ENCODE data around the gene GSTM2.
A peak's percentile ranks its signal among the peaks of the same experiment; 100 is the strongest.

Gene GSTM2

DNA sequence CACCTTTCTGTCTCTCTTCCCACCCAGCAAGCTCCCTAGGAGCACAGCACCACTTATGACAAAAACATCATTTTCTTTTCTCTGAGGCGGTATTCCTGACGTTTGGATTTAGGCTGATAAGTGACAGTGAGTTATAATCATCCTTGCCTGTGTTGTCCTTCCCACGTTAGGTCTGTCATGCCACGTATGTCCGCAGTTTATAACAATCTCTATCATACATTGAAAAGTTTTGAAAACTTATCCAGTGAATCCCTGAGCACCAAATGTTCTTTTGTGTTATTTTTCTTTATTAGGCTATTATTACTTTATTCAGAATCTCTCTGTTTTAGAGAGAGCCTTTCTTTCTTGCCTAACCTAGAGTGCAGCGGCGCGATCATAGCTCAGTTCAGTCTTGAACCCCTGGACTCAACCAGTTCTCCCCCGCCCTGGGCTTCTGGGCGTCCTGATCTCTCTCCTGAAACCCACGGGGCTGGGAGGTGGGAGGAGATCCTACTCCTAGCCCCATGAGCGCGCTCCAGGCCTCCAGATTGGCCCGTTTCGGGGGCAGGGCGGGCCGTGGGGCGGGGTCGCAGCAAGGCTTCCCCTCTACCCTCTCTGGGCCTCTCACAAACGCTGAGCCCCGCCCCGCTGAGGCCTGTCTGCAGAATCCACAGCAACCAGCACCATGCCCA is at the start of gene GSTM2:
Gene GSTM2, plus strand, starts transcription at position 606 of the 671 bp plus-strand sequence. Its CDS starts 59 bp downstream, at position 665.
- peak; percentile 96 for DNase-seq

DNA sequence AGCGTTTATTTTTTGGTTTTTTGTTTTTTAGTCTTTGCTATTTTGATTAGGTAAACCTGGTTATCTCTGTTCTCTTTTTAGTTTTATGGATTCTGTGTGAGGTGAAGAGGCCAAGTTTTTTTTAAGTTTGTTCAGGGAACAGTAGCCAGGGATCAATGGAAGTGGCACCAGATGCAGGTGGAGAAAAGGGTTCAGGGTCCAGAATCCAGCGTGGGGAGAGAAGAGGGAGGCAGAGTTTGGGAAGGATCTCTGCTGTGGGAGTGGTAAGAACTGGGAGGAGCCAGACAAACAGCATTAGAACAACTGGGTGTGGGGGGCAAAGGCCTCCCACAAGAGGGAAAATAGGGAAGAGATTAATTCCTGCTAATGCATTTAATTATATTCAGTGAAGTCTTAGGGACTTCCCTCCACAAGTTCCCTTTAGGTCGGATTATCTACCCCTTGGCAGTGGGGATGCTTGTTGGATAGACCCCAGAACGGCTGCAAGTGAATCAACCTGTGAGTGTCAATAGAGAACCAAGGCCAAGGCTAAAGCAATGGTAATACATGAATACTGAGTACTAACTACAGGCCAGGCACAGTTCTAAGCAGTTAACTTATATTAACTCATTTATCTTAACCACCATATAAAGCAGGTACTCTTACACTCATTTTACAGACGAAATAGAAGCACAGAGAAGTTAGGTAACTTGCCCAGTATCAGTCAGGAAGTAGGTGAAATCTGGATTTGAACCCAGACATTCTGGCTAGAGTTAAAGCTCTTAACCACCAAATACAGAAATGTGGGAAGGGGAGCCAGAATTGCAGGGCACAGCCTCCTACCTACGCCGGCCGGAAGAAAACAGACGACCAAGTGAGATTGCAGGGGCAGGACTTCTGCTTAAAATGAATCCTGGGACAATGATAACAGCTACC is 48.9 kb upstream of the GSTM2 start:
- no peak for DNase-seq

DNA sequence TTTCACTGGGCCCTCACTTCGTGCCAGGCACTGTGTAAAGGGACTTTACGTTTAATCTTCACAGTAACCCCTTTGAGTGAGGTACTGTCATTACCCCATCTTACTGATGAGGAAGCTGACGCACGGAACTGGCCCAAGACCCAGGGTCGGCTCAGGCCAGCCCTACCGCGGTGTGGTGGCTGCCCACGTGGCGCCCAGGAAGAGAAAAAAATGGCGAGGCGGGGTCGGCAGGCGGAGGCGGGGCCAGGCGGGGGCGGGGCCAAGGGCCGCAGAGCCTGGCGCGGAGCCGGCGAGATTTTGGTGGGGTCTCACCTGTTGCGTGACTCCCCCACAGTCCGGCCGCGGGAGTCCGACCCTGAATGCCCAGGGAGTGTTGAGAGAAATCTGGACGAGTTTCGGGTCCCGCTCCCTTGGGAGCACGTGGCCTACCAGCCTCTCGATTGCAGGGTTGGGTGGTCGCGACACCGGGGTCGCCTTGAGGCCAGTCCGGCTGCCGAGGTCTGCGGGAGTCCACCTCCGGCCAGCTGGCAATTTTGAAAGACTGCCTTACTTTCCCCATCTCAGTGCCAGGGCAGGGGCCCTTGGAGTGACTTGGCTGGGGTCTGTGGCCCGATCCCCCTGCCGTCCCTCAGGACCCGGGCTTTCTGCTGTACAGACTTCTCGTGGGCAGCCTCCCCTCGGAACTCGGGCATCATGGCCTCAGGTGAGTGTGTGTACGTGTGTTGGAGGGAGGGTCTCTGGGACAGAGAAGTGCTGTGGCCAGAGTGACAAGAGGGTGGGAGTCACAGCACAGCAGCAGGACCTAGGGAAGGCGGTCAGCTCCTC is 48.1 kb upstream of the GSTM2 start, which contains the start of the genes AMPD2 and GNAT2:
Gene AMPD2, plus strand, starts transcription at position 262 of the 825 bp plus-strand sequence. CDS start 1,339 bp downstream, outside the sequence.
Gene GNAT2, minus strand, starts transcription at position 41 of the 825 bp plus-strand sequence. CDS start 6,746 bp downstream, outside the sequence.
- DNase-seq, result peak; percentile 88

DNA sequence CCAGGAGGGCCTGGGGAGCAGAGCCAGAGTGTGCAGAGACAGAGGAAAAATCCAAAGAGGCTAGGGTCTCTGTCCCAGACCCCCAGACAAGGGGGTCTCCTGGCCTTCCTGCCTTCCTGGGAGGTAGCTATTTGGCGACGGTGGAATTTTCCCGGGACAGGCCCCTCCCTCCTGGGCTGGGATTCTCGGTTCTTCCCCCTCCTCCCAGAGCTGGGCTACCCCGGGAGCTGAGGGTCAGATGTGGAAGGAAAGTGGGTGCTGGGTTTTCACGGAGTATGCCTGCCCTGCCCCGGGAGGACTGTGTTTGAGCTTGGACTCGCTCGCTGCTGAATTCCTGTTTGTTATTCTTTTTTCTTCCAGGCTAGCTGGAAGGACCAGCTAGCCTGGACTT is 47.5 kb upstream of the GSTM2 start:
- DNase-seq, result peak; percentile 71

DNA sequence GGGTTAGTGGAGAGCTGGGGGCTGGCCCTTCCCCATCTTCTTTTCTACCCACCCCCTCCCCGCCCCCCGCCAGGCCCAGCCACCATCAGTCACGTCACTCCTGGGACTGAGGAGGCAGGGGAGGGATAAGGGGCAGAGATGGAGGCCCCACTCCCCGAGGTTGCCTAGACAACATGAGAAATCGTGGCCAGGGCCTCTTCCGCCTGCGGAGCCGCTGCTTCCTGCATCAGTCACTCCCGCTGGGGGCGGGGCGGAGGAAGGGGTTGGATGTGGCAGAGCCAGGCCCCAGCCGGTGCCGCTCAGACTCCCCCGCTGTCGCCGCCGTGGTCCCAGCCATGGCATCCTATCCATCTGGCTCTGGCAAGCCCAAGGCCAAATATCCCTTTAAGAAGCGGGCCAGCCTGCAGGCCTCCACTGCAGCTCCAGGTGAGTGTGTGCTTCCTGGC is 47.0 kb upstream of the GSTM2 start:
- peak; percentile 97 for DNase-seq

DNA sequence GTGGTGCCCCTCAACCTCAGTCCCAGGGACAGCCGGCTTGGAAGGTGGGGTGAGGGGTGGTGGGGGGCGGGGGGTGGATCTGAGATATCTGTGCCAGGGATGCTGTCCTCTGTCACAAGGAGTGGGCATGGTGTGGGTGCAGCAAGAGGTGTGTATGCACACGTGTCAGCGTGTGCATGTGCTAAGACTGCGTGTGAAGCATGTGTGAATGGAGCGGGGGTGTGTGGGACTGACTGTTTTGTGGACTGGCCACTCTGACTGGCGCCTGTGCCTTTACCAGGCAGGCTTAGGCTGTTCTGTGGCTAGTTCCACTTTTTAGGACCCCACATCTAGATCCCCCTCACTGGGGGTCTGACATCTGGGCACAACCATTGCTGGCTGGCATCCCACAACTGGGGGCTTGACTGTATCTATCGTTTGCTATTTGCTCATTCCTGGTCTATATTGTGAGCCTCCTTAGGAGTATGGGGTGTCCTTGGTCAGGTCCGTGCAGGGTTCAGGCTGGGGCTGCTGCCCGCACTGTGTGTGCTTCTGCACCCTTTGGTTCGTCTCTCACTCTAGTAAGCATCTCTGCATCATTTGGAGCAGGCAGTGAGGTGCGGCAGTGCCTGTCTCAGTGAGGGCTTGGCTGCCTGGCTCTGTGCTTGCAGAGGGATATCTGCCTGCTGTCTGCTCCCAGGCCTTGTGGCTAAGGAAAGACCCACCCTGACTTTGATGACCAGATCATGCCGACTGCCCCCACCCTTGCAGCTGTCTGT is 46.3 kb upstream of the GSTM2 start:
- no peak for DNase-seq

DNA sequence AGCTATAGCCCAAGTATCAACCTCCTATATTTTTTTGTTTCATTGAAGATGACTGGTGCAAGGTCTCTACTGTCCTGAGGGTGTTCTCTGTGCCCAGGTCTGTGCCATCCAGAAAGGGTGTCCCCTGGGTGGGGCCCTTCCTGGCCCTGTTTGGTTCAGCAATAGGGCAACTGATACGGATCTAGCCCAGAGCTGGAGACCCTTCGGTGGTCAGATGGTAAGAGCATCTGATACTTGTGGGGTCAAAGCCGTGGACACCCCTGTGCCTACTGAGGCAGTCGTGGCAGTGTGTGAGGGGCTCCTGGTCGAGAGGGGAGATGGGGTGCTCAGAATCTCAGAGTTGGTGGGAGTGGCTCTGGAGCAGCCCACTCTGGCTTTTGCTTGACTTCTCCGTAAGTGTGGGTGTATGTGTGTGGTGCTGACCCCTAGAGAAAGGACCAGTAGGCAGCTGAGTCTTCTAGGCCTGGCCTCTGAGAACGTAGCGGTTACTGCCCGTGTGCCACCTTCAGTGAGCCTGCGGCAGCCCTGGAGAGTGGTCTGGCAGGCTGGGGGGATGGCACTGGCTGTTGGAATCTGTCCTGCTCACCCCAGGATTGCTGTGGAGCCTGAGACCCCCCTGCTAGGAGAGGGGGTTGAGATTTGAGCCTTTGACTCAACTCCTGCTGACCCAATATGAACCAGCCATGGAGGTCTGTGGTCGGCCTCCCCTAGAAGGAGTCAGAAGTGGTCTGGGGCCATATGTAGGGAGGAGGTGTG is 45.5 kb upstream of the GSTM2 start:
- no peak for DNase-seq

DNA sequence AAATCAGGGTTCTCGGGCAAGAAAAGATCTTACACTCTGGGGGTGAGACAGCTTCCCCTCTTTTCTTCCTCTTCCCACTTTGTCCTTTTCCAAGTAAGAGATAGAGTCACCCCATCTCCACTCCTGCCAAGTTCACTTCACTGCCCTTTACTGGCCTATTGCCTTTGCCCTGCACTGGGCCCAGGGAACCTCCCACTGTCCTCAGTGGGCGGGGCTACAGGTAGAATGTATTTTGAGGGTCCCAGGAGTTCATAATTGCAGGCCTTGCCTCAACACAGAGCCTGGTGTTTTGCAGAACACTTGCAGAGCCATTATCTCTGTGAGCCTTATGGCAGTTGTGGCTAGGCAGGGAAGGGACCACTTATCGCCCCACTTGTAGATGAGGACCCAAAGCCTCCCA is 45.0 kb upstream of the GSTM2 start:
- DNase-seq, result no peak

DNA sequence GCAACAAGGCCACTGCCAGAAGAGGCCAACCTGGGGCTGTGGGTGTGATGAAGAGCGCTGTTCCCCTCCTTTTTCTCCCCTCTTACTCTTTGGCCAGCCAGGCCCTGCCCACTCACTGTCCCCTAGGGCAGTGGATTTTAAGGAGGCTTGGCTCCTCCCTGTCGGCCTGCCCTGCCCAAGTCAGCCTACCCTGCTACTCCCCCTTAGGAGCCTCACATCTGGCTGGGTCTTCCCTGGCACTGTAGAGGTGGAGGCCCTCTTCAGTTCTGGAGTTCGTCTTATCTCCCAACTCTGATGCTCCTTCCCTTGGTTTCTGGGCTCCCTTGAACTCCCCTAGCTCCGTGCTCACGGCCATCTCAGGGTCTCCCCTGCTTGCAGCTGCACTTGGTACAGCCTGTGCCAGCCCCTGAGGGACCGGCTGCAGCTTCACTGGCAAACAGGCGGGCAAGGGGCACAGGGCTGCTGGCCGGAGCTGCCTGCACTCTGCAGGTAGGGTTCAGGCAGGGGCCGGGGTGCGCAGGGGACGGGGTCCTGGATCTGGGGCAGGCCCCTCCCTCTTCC is 44.2 kb upstream of the GSTM2 start:
- DNase-seq, result no peak

DNA sequence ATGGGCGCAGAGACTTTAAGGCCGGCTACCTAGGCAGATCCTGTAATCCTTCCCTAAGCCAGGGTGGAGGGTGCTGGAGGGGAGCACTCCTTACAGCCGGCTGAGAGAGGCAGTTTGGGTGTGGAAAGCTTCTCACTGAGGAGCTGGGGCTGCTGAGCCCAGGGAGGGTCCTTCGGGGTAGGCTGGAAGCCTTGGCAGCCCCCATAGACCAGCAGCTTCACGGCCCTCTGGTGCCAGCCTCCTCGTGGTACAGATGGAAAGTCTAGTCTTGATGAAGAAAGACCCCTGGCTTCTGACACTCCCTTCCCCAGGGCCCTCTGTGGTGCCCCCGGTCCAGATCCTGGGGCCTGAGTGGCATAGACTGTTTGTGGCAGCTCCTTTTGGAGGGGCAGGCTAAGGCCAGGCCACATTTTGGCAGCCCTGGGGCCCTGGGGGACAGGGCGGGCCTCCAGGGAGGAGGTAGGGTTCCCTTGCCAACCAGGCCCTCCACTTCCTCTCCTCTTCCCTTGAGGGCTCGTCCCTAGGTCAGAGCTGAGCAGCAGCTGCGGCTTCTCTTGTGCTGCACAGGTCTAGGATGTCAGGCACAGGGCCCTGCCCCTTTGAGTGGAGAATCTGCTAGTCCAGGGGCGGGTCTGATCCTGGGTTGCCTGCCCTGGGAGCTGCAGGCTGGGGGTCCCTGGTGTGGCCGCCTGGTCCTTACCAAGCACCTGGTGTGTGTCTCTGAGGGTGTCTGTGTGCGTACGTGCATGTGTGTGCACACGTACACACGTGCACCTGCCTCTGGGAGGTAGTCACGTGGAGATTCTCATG is 43.5 kb upstream of the GSTM2 start:
- no peak for DNase-seq

DNA sequence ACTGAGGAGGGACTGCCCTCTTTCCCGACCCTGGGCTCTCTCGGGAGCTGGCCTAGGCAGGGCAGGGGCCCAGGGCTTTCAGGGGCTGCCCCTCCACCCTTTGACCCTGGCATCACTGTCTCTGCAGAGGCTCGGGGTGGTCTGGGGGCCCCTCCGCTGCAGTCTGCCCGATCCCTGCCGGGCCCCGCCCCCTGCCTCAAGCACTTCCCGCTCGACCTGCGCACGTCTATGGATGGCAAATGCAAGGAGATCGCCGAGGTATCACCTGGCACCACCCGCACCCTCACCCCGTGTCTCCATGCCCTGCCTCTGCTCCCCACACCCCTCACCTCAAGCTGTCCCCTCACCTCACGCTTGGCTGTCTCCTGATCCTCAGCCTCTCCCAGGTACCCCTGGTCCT is 42.7 kb upstream of the GSTM2 start:
- no peak for DNase-seq

DNA sequence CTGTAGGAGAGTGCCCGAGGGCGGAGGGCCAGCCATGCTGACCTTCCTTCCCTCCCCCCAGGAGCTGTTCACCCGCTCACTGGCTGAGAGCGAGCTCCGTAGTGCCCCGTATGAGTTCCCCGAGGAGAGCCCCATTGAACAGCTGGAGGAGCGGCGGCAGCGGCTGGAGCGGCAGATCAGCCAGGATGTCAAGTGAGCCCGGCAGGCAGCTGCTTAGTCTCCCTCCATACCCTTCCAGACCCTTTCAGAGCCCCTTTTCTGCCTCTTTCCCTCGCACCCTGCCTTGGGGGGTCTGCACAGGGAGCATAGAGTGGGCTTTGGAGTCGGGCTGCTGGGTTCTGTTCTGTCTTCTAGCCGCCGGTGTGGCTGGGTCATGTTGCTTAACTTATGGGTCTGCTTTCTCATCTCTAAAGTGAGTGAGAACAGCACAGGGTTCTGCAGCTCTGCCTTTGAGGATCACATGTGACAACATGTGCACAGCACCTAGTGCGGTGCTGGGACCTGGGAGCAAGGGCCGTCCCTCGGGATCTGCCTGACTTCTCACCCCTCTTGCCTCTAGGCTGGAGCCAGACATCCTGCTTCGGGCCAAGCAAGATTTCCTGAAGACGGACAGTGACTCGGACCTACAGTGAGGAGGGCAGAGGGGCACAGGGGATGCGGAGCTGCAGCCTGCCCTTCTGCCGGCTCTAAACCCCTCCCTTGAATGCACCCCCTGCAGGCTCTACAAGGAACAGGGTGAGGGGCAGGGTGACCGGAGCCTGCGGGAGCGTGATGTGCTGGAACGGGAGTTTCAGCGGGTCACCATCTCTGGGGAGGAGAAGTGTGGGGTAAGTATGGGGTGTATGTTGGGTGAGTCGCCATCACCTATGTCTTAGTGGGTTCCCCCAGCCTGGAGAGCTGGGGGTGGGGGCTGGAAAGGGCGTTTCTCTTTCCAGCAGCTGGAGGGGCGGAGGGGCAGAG is 42.0 kb upstream of the GSTM2 start:
- DNase-seq, result no peak

DNA sequence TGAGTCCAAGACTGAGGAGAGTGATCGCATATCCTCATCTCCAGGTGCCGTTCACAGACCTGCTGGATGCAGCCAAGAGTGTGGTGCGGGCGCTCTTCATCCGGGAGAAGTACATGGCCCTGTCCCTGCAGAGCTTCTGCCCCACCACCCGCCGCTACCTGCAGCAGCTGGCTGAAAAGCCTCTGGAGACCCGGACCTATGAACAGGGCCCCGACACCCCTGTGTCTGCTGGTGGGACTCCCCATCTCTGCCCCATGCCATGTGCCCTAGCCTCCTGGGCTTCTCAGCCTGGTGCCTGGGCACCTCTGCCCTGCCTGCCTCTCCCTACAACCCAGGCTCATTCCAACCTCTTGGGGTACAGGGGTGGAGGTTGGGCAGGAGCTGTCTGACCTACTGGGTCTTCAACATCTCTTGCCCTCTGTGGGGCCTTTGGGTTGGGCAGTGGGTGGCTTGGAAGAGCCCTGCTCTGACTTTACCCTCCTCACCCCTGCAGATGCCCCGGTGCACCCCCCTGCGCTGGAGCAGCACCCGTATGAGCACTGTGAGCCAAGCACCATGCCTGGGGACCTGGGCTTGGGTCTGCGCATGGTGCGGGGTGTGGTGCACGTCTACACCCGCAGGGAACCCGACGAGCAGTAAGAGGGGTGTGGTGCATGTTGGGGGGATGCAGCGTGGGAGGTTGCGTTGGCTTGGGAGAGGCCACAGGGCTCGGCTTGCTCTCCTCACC is 41.0 kb upstream of the GSTM2 start:
- no peak for DNase-seq

DNA sequence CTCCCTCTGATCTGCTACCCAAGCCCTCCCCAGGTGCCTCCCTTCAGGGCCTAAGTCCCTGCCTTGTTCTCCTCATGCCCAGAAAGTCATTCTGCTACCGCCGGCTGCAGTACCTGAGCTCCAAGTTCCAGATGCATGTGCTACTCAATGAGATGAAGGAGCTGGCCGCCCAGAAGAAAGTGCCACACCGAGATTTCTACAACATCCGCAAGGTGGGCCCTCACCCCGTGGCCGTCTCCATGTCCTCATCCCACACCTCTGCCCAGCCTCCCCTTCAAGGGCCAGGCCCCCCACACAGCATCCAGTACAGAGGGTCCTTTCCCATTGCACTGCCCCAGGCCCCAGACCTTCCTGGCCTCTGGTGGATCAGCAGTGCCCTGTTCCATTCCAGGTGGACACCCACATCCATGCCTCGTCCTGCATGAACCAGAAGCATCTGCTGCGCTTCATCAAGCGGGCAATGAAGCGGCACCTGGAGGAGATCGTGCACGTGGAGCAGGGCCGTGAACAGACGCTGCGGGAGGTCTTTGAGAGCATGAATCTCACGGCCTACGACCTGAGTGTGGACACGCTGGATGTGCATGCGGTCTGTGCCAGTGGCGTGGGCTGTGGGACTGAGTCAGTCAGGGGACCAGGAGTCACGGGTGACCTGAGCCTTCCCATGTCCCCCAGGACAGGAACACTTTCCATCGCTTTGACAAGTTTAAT is 40.0 kb upstream of the GSTM2 start:
- DNase-seq, result peak; percentile 49

DNA sequence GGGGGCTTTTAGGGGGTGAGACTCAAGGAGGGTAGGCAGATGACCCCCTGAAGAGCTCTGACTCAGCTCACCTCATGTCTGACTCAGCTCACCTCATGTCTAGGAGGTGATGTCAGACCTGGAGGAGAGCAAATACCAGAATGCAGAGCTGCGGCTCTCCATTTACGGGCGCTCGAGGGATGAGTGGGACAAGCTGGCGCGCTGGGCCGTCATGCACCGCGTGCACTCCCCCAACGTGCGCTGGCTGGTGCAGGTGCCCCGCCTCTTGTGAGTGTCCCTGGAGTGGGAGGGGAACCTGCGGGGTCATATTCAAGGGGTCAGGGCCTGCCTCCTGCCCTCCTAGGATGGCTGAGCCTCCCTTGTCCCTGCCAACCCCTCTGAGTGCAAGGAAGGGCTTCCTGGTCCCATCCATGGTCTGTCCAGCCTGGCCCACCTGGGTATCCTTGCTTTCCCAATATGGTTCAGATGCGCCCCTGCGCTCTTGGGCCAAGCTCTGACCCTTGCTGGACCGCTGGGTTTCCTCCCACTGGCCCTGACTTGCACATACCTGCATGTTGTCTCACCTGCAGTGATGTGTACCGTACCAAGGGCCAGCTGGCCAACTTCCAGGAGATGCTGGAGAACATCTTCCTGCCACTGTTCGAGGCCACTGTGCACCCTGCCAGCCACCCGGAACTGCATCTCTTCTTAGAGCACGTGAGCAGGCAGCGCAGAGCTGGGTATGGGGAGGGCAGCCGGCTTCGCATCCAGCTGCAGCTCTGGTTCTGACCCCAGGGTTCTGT is 39.1 kb upstream of the GSTM2 start:
- peak; percentile 57 for DNase-seq

DNA sequence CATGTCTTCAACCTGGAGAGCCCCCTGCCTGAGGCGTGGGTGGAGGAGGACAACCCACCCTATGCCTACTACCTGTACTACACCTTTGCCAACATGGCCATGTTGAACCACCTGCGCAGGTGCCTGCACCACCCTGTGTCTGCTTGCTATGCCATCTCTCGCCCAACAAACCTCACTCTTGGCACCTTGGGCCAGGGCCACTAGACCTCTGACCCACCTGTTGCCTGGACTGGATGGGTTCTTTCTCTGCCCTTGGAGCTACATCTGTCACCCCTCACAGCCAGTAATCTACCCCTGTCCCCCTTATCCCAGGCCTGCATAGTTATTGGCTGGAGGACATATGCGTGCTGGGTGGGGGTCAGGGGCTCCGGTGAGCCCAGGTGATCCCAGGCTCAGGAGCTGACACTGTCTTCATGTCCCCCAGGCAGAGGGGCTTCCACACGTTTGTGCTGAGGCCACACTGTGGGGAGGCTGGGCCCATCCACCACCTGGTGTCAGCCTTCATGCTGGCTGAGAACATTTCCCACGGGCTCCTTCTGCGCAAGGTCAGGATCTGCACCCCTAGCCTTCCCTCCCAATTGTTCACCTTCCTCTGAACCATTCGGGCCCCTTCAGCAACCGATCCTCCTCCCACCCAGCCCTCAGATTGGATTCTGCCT is 38.4 kb upstream of the GSTM2 start:
- no peak for DNase-seq

All from islet precursor cell (in vitro differentiated cells).